Loucy (cell line): ENCODE measurements around the gene TOMM40L.

Experiments used
- H2AFZ ChIP-seq: fragments of 200-600 bp; sonication (generic); 2 replicates; pipeline ENCODE4 v1.6.0; 2016; ENCODE audit warnings: antibody characterized with exemption, mild to moderate bottlenecking, low read length, moderate library complexity
- H3F3A ChIP-seq: fragments of 200-600 bp; 2 replicates; pipeline ENCODE4 v1.6.0; 2016; ENCODE audit warnings: antibody characterized with exemption, low read depth, mild to moderate bottlenecking
- H3K27me3 ChIP-seq: fragments of 200-600 bp; sonication (generic); 2 replicates; pipeline ENCODE4 v1.6.1; 2014; ENCODE audit warnings: low read length, mild to moderate bottlenecking; ENCODE audit not compliant: insufficient read depth, poor library complexity, severe bottlenecking
- H3K36me3 ChIP-seq: fragments of 200-600 bp; sonication (generic); 2 replicates; pipeline ENCODE4 v1.6.1; 2016; ENCODE audit warnings: low read length; ENCODE audit not compliant: insufficient read depth
- H3K4me1 ChIP-seq: fragments of 200-600 bp; sonication (generic); 2 replicates; pipeline ENCODE4 v1.5.1; 2014; ENCODE audit warnings: low read length, mild to moderate bottlenecking; ENCODE audit not compliant: insufficient read depth, poor library complexity, severe bottlenecking
- H3K4me2 ChIP-seq: fragments of 200-600 bp; sonication (generic); 2 replicates; pipeline ENCODE4 v1.6.0; 2014; ENCODE audit warnings: antibody characterized with exemption, low read length, low read depth, mild to moderate bottlenecking; ENCODE audit not compliant: poor library complexity, severe bottlenecking
- H3K4me3 ChIP-seq: fragments of 200-600 bp; sonication (generic); 2 replicates; pipeline ENCODE4 v1.5.1; 2014; ENCODE audit warnings: low read length, mild to moderate bottlenecking, mixed read lengths; ENCODE audit not compliant: poor library complexity, severe bottlenecking
- H3K79me2 ChIP-seq: fragments of 200-600 bp; sonication (generic); 2 replicates; pipeline ENCODE4 v1.6.1; 2014; ENCODE audit warnings: low read length; ENCODE audit not compliant: insufficient read depth
- H3K9ac ChIP-seq: fragments of 200-600 bp; sonication (generic); 2 replicates; pipeline ENCODE4 v1.6.0; 2014; ENCODE audit warnings: mild to moderate bottlenecking, low read depth, low read length, moderate library complexity; ENCODE audit not compliant: poor library complexity, severe bottlenecking
- H3K9me2 ChIP-seq: fragments of 200-600 bp; sonication (generic); replicated peaks from 2 replicates; pipeline ENCODE4 v1.6.1; 2016; ENCODE audit warnings: low read depth, low read length, mixed read lengths
- H3K9me3 ChIP-seq: fragments of 200-600 bp; sonication (generic); 2 replicates; pipeline ENCODE4 v1.6.1; 2014; ENCODE audit warnings: mild to moderate bottlenecking, antibody characterized with exemption, low read length, low read depth; ENCODE audit not compliant: insufficient read depth
- H4K20me1 ChIP-seq: fragments of 200-600 bp; sonication (generic); 2 replicates; pipeline ENCODE4 v1.6.0; 2014; ENCODE audit warnings: antibody characterized with exemption, low read length, mild to moderate bottlenecking; ENCODE audit not compliant: insufficient read depth, poor library complexity, severe bottlenecking
- CTCF ChIP-seq: fragments of 200-600 bp; sonication (generic); conservative IDR thresholded peaks from 2 replicates; pipeline ENCODE4 v1.5.1; 2014; ENCODE audit warnings: mild to moderate bottlenecking, antibody characterized with exemption, low read length
- EZH2phosphoT487 ChIP-seq: fragments of 200-600 bp; IDR thresholded peaks from 2 replicates; pipeline ENCODE4 v1.6.1; 2018; ENCODE audit warnings: antibody characterized with exemption, mild to moderate bottlenecking, moderate library complexity, borderline replicate concordance

TOMM40L gene

GRCh38 chr1:161225534-161226319 is at the start of gene TOMM40L:
Gene TOMM40L (plus strand): TSS chr1:161226060. CDS start chr1:161226490, 430 bp downstream.
- Histone ChIP-seq H3K9ac (peak within 1 kb of the TSS; percentile 77), H2AFZ (peak within 1 kb of the TSS; percentile 92), H3K79me2 (0 out of 2 replicates have a peak, but pooled peaks cover 4% of the 10 kb centered on the region), H3K4me3 (peak within 1 kb of the TSS; percentile 82), H3K27me3 (no peaks in the 10 kb centered on the region), H3K36me3 (no peaks in the 10 kb centered on the region; the same call in 1 of the 2 replicates), H3K9me2 (no peaks in the 10 kb centered on the region), H4K20me1 (no peaks in the 10 kb centered on the region), H3K4me2 (peak within 1 kb of the TSS; percentile 77), H3K9me3 (no peaks in the 10 kb centered on the region), H3F3A (no peaks in the 10 kb centered on the region), H3K4me1 (peaks cover 21% of the 10 kb centered on the region)
- TF ChIP-seq CTCF = peak; percentile 73
- no peak for TF ChIP-seq EZH2phosphoT487

- Histone ChIP-seq H3K9me2 (no peaks in the 10 kb centered on the region), H3K9ac (peak overlapping the region; percentile 80), H3K4me1 (peaks cover 29% of the 10 kb centered on the region), H3F3A (no peaks in the 10 kb centered on the region), H2AFZ (peak overlapping the region; percentile 89), H3K36me3 (peaks cover 23% of the 10 kb centered on the region; the same call in 1 of the 2 replicates), H3K9me3 (no peaks in the 10 kb centered on the region), H4K20me1 (peaks cover 6% of the 10 kb centered on the region), H3K27me3 (no peaks in the 10 kb centered on the region), H3K79me2 (peaks cover 27% of the 10 kb centered on the region), H3K4me3 (peak overlapping the region; percentile 93), H3K4me2 (peak overlapping the region; percentile 78)
- no peak for TF ChIP-seq EZH2phosphoT487
- TF ChIP-seq CTCF = no peak
These were observed 49.3 kb upstream of the TOMM40L start for GRCh38 chr1:161176468-161177111.

GRCh38 chr1:161177112-161177935 is 48.5 kb upstream of the TOMM40L start, which contains the start of gene B4GALT3:
Gene B4GALT3 (minus strand): TSS chr1:161177507. CDS start chr1:161176060, 1,447 bp downstream.
- peak within 1 kb of the TSS; percentile 93 for H3K4me3 ChIP-seq
- H4K20me1 ChIP-seq = peaks cover 6% of the 10 kb centered on the region
- H3K4me2 ChIP-seq = peak within 1 kb of the TSS; percentile 78
- H3K27me3 ChIP-seq = no peaks in the 10 kb centered on the region
- no peaks in the 10 kb centered on the region for H3K9me3 ChIP-seq
- peaks cover 16% of the 10 kb centered on the region; the same call in 1 of the 2 replicates for H3K36me3 ChIP-seq
- peak within 1 kb of the TSS; percentile 89 for H2AFZ ChIP-seq
- no peaks in the 10 kb centered on the region for H3F3A ChIP-seq
- no peaks in the 10 kb centered on the region for H3K9me2 ChIP-seq
- peaks cover 27% of the 10 kb centered on the region for H3K79me2 ChIP-seq
- peak within 1 kb of the TSS; percentile 80 for H3K9ac ChIP-seq
- peaks cover 36% of the 10 kb centered on the region for H3K4me1 ChIP-seq
- TF ChIP-seq CTCF = peak; percentile 47
- TF ChIP-seq EZH2phosphoT487 = no peak
